GM21825 (cell line): Measurements from ENCODE around the gene EFTUD2.
"Not testable (repeated sequence)": the region's sequence is repeated elsewhere in the genome, so short reads cannot be mapped to it uniquely, and the experiment has no call there.

ENCODE experiments used
- ATAC-seq: cut with Tn5 transposase; IDR thresholded peaks from one replicate; pipeline ENCODE4 v1.9.1; 2021; ENCODE audit warnings: mild to moderate bottlenecking, moderate library complexity; ENCODE audit not compliant: unreplicated experiment

Gene EFTUD2

GRCh38 chr17:44812263-44812662 is 87.0 kb downstream of the EFTUD2 start:
- no peak for ATAC-seq

DNA sequence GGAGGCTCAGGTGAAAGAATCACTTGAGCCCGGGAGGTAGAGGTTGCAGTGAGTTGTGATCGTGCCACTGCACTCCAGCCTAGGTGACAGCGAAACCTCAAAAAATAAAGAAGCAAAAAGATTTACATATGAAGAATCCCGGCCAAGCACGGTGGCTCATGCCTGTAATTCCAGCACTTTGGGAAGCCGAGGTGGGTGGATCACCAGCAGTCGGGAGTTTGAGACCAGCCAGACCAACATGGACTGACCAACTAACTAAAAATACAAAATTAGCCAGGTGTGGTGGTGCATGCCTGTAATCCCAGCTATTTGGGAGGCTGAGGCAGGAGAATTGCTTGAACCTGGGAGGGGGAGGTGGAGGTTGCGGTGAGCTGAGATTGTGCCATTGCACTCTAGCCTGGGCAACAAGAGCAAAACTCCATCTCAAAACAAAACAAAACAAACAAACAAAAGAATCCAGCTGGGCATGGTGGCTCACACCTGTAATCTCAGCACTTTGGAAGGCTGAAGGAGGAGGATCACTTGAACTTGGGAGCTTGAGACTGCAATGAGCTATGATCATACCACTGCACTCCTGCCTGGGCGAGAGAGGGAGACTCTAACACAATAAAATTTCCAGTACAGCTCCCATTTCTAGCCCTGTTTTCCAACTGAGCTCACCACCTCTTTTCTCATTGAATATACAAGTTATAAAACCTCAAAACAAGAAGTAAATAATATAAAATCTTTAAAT is 90.4 kb downstream of the EFTUD2 start:
- ATAC-seq: not testable (repeated sequence)

DNA sequence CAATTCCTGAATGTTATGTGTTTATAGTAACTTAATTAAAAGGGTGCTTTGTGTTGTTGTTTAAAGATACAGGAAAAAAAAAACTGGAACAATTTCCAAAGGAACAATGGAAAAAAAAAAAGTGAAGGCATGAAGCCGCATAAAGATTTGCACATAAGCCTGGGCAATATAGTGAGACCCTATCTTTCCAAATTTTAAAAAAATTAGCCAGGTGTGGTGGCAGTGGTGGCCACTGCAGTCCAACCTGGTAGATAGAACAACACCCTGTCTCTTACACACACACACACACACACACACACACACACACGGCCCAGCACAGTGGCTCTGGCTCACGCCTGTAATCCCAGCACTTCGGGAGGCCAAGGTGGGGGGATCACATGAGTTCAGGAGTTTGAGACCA is 91.1 kb downstream of the EFTUD2 start:
- no peak for ATAC-seq

GRCh38 chr17:44807817-44808155 is 91.5 kb downstream of the EFTUD2 start:
- no peak for ATAC-seq

DNA sequence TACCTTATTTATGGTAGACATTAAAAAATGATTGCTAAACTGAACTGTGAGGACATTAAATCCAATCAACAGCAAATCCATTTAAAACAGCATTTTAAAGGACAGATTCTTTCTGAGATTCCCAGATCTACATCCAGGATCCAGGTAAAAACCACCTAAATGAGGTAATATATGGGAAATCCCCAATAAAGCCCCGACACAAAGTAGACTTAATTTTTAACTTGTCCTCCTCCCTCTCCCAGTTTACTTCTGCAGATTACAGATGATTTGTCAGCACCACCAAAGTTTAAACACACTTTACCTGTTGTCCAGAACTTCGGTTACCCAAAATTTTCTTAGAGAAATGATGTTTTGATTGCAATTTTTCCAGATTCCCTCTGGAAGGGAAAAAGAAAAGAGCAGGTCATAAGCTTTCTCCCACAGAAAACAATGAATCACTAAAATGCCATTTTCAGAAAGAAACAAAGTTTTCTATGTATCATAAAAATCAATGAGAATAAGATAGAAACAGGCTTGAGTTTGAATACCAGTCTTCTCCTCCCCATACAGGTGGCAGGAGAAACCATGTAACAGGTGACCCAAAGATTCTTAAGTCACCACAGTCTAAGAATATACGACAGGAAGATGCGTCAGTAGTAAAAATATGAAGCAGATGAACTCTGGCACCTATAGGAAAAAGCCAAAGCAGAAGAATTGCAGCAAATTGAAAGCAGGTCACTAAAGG is 92.0 kb downstream of the EFTUD2 start:
- ATAC-seq: no peak

DNA sequence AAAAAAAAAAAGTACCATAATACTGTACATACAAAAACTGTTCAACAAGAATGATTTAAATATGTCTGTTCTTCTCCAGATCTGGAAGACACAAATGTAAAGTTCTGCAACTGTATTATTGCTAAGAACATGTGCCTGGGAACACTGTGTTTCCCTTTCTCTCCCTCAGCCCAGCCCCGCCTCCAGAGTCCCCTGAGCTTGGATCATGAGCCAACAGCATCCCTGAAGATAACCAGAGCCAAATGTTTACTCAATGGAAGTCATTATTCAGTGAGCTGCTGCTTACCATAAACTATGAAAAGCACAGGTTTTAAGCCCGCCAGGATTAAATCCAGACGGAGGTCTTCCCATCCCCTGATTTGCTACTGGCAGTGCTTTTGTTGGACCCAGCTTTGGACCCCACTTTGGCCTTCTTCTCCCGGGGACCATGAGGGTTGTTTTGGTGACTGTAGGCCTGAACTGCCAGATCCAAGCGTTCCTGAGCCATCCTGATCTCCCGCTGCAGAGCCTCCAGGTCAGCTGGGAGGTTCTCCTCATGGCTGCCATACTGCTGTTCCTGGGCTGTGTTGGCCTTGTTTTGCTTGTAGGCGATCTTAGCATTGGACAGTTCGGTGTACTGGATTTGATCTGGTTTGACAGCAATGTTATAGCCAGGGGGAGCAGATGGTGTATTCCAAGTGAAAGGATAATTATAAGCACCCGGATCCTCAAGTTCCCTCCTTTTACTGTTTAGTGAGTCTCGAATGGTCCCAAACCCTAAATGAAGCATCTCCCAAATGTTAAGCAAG is 94.7 kb downstream of the EFTUD2 start:
- no peak for ATAC-seq

DNA sequence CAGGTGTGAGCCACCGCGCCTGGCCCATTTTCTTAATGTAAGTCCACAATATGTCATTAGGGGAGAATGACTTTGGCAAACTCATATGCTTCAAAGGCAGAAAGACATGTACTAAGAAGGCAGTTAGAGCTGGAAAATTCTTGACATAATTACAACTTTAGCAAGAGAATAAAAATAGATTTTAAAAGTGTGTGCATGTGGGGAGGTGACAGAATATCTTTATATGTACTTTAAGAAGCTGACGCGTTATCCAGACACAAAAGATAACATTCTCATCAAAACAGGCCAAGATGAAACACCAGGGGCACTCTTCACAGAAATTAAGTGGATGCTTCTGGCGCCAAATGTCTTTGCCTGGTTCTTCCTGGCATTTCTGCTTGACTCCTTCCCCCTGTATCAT is 97.4 kb downstream of the EFTUD2 start:
- ATAC-seq: no peak
